ENCODE data around the gene ERCC6. TPM values are rescaled to one million over a fixed set of nuclear protein-coding genes. Genes with fewer than 3 reads are reported as not detected.

The ERCC6 gene
- total and polyA plus RNA-seq, 2 donors (not counting 1 experiment from before 2014, with no cell fraction given): 8.1 to 59.8 TPM

DNA sequence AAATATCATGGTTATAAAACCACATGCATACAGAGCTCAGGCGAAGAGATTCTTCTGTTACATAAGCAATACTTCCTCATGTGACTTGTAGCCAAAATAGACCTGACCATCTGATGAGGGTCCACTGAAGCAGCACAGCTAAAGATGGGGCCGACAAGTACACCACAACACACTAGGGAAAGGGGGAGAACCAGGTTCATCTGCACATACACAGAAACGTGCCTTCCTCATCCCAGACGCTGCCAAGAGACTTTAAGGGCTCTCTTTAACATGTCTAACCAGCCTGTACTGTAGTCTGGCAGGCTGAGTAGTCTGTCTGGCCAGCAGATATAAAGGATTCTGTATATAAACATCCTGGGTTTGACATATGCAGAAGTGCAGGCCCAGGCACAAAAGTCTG, 30.3 kb downstream of the ERCC6 start:
- TF ChIP-seq, protein P1, sequence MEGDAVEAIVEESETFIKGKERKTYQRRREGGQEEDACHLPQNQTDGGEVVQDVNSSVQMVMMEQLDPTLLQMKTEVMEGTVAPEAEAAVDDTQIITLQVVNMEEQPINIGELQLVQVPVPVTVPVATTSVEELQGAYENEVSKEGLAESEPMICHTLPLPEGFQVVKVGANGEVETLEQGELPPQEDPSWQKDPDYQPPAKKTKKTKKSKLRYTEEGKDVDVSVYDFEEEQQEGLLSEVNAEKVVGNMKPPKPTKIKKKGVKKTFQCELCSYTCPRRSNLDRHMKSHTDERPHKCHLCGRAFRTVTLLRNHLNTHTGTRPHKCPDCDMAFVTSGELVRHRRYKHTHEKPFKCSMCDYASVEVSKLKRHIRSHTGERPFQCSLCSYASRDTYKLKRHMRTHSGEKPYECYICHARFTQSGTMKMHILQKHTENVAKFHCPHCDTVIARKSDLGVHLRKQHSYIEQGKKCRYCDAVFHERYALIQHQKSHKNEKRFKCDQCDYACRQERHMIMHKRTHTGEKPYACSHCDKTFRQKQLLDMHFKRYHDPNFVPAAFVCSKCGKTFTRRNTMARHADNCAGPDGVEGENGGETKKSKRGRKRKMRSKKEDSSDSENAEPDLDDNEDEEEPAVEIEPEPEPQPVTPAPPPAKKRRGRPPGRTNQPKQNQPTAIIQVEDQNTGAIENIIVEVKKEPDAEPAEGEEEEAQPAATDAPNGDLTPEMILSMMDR (IDR thresholded peaks at IDR 0.05): no peak
- no peak for TF ChIP-seq EZH2 (IDR thresholded peaks at IDR 0.05; ENCODE audit: borderline replicate concordance, insufficient read depth, low read depth, low read length, poor library complexity, severe bottlenecking)
- WGBS (ENCODE audit: insufficient coverage): 0% methylated on average over 1 of the region's 4 CpGs
- Mint-ChIP-seq H3K9me3 (ENCODE audit: insufficient read depth) (no peaks in the 10 kb centered on the region), H3K4me1 (peaks cover 18% of the 10 kb centered on the region), H3K27me3 (no peaks in the 10 kb centered on the region), H3K4me3 (peak overlapping the region; percentile 40), H3K27ac (peak overlapping the region; percentile 73)
- intact Hi-C loops (cut with micrococcal nuclease): no loop called here
- H3K36me3 ChIP-seq (replicated peaks in 1 of 2; ENCODE audit: control extremely low read depth in 1 of 2, control insufficient read depth in 1 of 2, extremely low read depth in 1 of 2, insufficient read depth in 2 of 2, low read length in 1 of 2): peaks cover 2 to 12% of the 10 kb centered on the region in 2 experiments
- ChIA-PET POLR2A (no interaction called here), CTCF (no interaction called here)
- no peaks in the 10 kb centered on the region for H3K79me2 ChIP-seq (ENCODE audit: control insufficient read depth, insufficient read depth, low read length)
- peak overlapping the region; percentile 21 for H3K9ac ChIP-seq (ENCODE audit: low read length)
- no peak for ATAC-seq (ENCODE audit: low read depth)
- H3K4me1 ChIP-seq (ENCODE audit: control insufficient read depth in 2 of 2, insufficient read depth in 2 of 2, low read length in 2 of 2): peaks cover 11 to 13% of the 10 kb centered on the region in 2 donors
- peak overlapping the region in 1 of 2 donors; percentile 35 for H3K27ac ChIP-seq (ENCODE audit: low read length in 2 of 2)
- peak overlapping the region; percentile 36 for H3K4me2 ChIP-seq (replicated peaks; ENCODE audit: low read depth, low read length, poor library complexity, severe bottlenecking)
- H3K27me3 ChIP-seq (replicated peaks in 1 of 4; ENCODE audit: control extremely low read depth in 1 of 4, control insufficient read depth in 3 of 4, insufficient read depth in 4 of 4, low read length in 3 of 4): no peaks in the 10 kb centered on the region
- H2AFZ ChIP-seq (ENCODE audit: insufficient read depth, low read depth, low read length, poor library complexity, severe bottlenecking): no peak overlapping the region
- no peak overlapping the region for H3K4me3 ChIP-seq (ENCODE audit: control extremely low read depth in 1 of 5, extremely low read depth in 1 of 5, insufficient read depth in 1 of 5, low read depth in 2 of 5, low read length in 4 of 5)
- peaks cover 14% of the 10 kb centered on the region for H4K20me1 ChIP-seq (ENCODE audit: control insufficient read depth, insufficient read depth, low read length, poor library complexity, severe bottlenecking)
- H3K9me3 ChIP-seq (ENCODE audit: control extremely low read depth in 1 of 3, control insufficient read depth in 2 of 3, insufficient read depth in 1 of 3, low read length in 2 of 3): no peaks in the 10 kb centered on the region
- peak; percentile 31 for DNase-seq

DNA sequence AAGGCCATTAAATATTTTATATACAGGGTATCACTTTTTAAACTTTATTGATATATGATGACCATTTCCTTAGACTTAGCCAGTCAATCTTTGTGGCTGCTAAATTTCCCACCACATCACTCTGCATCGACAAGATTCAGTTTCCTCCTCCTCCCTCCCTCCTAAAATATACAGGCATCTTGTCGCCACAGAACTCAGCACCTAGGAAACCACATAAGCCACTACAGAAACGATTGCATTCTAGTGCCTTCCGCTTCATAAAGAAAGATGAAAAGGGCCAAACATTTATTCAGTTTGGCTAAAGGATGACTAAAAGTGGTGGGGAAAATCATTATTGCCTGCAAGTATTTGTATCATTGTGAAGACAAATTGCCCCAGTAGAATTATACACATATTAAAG, 30.7 kb downstream of the ERCC6 start:
- CTCF ChIA-PET: no interaction called here
- Mint-ChIP-seq H3K4me1 (peaks cover 18% of the 10 kb centered on the region), H3K27me3 (no peaks in the 10 kb centered on the region), H3K4me3 (peak overlapping the region; percentile 40), H3K9me3 (ENCODE audit: insufficient read depth) (no peaks in the 10 kb centered on the region), H3K27ac (peak overlapping the region; percentile 73)
- Histone ChIP-seq H2AFZ (ENCODE audit: insufficient read depth, low read depth, low read length, poor library complexity, severe bottlenecking) (no peak overlapping the region), H3K4me2 (replicated peaks; ENCODE audit: low read depth, low read length, poor library complexity, severe bottlenecking) (peak overlapping the region; percentile 36), H3K36me3 (replicated peaks in 1 of 2; ENCODE audit: control extremely low read depth in 1 of 2, control insufficient read depth in 1 of 2, extremely low read depth in 1 of 2, insufficient read depth in 2 of 2, low read length in 1 of 2) (peaks cover 2 to 12% of the 10 kb centered on the region in 2 experiments), H4K20me1 (ENCODE audit: control insufficient read depth, insufficient read depth, low read length, poor library complexity, severe bottlenecking) (peaks cover 14% of the 10 kb centered on the region), H3K4me1 (ENCODE audit: control insufficient read depth in 2 of 2, insufficient read depth in 2 of 2, low read length in 2 of 2) (peaks cover 11 to 13% of the 10 kb centered on the region in 2 donors), H3K4me3 (ENCODE audit: control extremely low read depth in 1 of 5, extremely low read depth in 1 of 5, insufficient read depth in 1 of 5, low read depth in 2 of 5, low read length in 4 of 5) (no peak overlapping the region), H3K27me3 (replicated peaks in 1 of 4; ENCODE audit: control extremely low read depth in 1 of 4, control insufficient read depth in 3 of 4, insufficient read depth in 4 of 4, low read length in 3 of 4) (no peaks in the 10 kb centered on the region), H3K27ac (ENCODE audit: low read length in 2 of 2) (peak overlapping the region in 1 of 2 donors; percentile 35), H3K9ac (ENCODE audit: low read length) (peak overlapping the region; percentile 21), H3K79me2 (ENCODE audit: control insufficient read depth, insufficient read depth, low read length) (no peaks in the 10 kb centered on the region), H3K9me3 (ENCODE audit: control extremely low read depth in 1 of 3, control insufficient read depth in 2 of 3, insufficient read depth in 1 of 3, low read length in 2 of 3) (no peaks in the 10 kb centered on the region)
- TF ChIP-seq EZH2 (IDR thresholded peaks at IDR 0.05; ENCODE audit: borderline replicate concordance, insufficient read depth, low read depth, low read length, poor library complexity, severe bottlenecking): no peak
- TF ChIP-seq, protein P1 (IDR thresholded peaks at IDR 0.05): no peak
- WGBS (ENCODE audit: insufficient coverage): 0% methylated on average over 2 of the region's 4 CpGs
- intact Hi-C loops (cut with micrococcal nuclease): no loop called here
- peak; percentile 12 for DNase-seq
- no peak for ATAC-seq (ENCODE audit: low read depth)
- POLR2A ChIA-PET: no interaction called here
